H7 (cell line): ENCODE results near the gene GAS7. TPM values are rescaled to one million over a fixed set of nuclear protein-coding genes. Genes with fewer than 3 reads are reported as not detected.

ENCODE experiments used
- DNase-seq: peaks from one replicate; pipeline ENCODE4 v3.0.0; 2012
- H3K27me3 ChIP-seq: 2 replicates; pipeline ENCODE4 v1.6.0; 2011; ENCODE audit warnings: mild to moderate bottlenecking, low read length; ENCODE audit not compliant: control insufficient read depth, insufficient read depth
- H3K36me3 ChIP-seq: replicated peaks from 2 replicates; pipeline ENCODE4 v1.5.1; 2011; ENCODE audit warnings: low read length; ENCODE audit not compliant: control insufficient read depth, insufficient read depth
- H3K4me3 ChIP-seq: 2 replicates; pipeline ENCODE4 v1.5.1; 2011; ENCODE audit warnings: low read depth, mild to moderate bottlenecking, control low read depth, low read length, moderate library complexity; ENCODE audit not compliant: insufficient read depth
- total RNA-seq: library from RNA; depleted of rRNA; stranded (reverse); fragments of >200 nt; shearing (Covaris generic); gene quantifications from 2 replicates; pipeline ENCODE4 v1.2.3, GENCODE V29; 2014

Gene GAS7
- total RNA-seq, 1 experiment from 2014 or later: 4.2 TPM

DNA sequence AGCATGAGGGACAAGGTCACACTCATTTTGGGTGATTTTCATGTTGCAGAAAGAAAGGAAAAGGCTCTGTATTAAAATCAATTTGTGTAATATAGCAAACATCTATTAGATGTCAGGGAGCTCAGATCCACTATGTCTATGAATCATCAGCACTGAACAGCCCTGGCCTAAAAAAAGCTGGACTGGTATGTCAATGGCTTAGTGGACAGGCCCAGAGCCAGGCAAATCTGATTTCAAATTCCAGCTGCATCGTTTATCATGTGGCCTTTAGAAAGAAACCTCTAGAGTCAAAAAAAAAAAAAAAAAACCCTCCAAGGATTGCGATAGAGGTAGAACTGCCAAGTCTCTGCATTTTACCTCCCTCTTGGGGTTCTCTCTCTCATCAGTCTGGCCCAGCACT is 5.4 kb downstream of the GAS7 start:
- no peak for DNase-seq
- Histone ChIP-seq H3K27me3 (peaks cover 18% of the 10 kb centered on the region), H3K36me3 (no peaks in the 10 kb centered on the region), H3K4me3 (no peak overlapping the region)

DNA sequence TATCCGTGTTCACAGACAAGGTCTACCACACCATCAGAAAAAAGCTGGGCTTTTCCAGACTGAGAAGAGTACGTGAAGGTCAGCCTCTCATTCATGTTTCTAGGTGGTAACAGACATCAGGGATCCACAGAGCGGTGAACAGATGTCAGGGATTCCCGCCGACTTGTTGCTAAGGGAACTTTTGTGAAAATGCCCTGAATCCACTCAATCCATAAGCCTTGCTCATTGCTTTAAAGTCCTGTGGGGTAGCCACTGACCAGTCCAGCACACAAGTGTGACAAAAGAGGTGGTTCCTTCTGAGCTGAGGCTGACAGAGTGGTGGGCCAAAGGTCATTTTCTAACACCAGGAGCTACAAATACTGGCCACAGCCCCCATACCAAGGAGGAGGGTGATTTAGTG is 5.9 kb downstream of the GAS7 start:
- H3K27me3 ChIP-seq: peaks cover 13% of the 10 kb centered on the region
- DNase-seq: no peak

DNA sequence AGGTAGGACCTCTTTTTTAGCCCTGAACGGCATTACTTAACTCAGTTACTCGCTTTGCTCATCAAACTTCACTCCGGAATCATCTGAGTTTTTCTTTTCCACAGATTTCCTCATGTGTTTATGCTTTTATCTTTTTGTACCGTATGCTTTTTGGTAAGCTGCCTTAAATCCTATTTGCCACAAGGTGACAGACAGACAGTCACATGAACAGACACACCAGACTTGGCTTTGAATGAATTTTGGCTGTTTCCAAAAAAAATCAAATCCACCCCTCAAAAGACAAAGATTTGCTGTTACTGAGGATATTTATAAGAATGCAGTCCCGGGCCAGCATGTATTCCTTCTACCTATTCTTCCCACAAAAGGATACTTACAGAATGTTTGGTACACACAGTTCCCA is 10.9 kb downstream of the GAS7 start:
- Histone ChIP-seq H3K4me3 (no peak overlapping the region), H3K27me3 (no peaks in the 10 kb centered on the region), H3K36me3 (no peaks in the 10 kb centered on the region)
- DNase-seq: no peak

More for the DNA sequence above, 5.9 kb downstream of the GAS7 start:
- Histone ChIP-seq H3K36me3 (no peaks in the 10 kb centered on the region), H3K4me3 (no peak overlapping the region)

DNA sequence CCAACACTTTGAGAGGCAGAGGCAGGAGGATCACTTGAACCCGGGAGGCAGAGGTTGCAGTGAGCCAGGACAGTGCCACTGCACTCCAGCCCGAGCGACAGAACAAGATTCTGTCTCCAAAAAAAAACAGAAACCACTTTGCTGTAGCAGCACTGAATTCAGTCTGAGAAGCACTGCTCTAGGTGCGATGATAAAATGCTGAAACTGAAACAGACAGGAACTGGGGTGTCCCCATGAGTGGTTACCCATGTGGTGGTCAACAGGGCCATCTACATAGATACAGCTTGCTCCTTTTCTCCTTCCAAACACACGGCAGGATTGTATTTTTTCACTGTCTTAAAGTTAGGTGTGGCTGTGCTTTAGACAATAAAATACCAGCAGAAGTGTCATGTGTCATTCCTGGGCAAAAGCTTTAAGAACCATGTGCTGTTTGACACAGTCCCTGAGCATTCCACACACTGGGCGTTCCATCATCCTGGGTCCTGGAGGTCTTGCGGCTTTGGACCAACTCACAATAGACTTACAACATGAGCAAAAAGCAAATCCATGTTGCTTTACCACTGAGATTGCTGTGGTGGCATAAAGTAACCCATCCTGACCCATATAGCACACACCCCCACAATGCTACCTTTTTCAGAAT is 11.5 kb downstream of the GAS7 start:
- H3K4me3 ChIP-seq: no peak overlapping the region
- no peaks in the 10 kb centered on the region for H3K36me3 ChIP-seq
- no peak for DNase-seq
- H3K27me3 ChIP-seq: no peaks in the 10 kb centered on the region

DNA sequence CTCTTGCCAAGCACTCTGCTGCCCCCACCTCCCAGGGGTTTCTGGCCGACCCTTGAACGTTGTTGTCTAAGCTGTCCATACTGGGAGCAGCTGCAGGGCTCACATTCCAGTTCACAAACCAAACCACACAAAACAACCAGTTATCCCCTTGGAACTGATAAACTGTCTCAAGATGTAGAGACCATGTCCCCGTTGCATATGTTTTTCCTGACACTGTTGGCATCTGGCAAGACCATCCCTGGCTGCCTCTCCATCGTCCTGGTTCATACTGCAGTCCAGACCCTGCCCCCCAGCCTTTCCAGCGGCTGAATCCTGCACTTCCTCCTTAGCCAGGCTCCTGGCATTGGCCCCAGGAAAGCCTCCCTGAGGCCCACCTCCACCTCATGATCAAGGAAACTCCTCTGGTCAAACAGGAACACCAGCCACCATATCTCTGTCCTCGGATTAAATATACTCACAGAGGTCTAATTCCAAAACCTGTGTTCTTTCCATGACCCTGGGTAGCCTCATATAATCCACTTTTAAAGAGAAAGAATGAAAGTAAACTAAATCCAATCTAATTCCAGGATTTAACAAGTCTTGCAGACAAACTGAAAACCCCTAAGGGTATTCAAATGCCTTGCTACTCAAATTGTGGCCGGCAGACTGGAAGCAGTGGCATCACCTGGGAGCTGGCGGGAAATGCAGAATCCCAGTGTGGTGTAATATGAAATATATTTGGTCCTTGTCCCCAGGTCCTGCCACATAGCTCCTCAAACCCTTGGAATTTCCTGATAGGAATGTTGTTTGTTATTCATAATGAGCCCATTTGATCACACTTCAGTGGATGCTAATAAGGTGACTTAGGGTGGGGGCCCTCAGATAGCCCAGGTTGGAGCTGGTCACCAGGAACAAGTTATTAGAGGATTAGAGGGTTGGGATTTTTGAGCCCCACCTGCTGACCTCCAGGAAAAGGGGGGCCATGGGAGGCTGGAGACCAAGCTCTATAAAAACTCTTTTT is 14.2 kb downstream of the GAS7 start:
- DNase-seq: peak; percentile 48
- H3K4me3 ChIP-seq: no peak overlapping the region

DNA sequence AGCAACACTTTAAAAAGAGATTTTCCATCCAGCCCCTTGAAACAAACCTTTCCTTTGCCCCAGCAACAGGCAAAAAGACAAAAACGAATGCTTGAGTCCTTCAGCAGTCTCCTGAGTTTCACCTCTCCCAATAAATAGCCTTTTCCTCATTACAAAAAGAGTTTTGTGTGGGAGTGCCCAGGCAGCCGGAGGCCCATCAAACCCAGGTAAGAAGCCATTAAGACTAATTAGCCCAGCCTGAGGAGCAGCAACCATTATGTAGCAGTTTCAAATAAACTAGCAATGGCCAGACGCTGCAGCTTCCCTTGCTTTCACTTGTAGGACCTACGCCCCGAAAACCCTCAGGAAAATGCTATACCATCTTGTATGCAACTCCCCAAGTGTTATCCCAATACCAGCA is 15.6 kb downstream of the GAS7 start:
- DNase-seq: no peak
- no peaks in the 10 kb centered on the region for H3K27me3 ChIP-seq
- no peaks in the 10 kb centered on the region for H3K36me3 ChIP-seq
- no peak overlapping the region for H3K4me3 ChIP-seq

More for the DNA sequence above, 14.2 kb downstream of the GAS7 start:
- no peaks in the 10 kb centered on the region for H3K27me3 ChIP-seq
- H3K36me3 ChIP-seq: no peaks in the 10 kb centered on the region

DNA sequence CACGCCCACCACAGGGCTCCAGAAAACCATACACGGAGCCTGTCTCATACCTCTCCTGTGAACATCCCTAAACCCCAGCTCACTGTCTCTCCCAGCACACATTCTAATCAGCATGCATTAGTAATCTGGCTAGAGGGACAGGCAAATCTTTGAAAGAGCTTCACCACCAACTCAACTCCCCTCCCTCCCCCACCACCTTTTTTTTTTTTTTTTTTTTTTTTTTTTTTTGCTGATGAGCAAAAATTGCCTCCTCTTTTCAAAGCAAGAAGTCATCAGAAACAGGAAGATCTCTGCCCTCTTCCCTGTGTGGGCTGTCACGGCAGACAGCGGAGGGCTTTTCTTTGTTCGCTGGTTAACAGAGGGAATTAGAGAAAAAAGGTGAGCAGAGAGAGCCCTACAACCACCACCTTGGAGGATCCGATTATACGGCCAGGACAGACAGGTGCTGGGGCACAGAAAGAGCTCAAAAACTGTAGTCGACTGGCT is 19.9 kb downstream of the GAS7 start:
- DNase-seq: peak; percentile 47
- Histone ChIP-seq H3K4me3 (no peak overlapping the region), H3K27me3 (no peaks in the 10 kb centered on the region), H3K36me3 (no peaks in the 10 kb centered on the region)

DNA sequence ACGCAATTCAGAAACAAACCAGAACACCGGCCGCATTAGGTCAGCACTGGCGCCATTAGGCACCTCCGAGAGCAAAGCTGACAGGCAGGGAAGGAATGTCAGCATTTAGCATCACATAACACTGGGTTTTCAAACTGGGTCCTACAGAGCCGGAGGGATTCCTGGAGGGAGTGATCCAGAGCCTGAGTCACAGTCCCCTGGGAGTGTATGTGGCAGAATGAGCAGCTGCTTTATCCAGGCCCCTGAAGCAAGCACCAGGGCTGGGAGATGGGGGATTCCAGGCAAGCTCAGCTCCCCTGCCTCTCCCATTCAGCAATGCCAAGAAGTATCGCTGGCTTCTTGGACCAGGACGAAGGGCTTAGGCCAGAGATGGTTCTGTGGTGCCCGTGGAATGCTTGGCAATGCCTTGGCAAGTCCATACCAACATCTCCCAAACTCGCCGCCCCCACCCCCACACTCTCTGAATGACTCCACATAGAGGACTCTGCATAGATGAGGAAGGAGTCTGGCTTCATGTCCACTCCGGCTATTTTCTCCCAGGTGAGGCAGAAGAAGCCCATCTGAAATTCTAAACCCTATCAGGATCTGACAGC is 20.4 kb downstream of the GAS7 start:
- DNase-seq: peak; percentile 77
- Histone ChIP-seq H3K36me3 (no peaks in the 10 kb centered on the region), H3K27me3 (no peaks in the 10 kb centered on the region), H3K4me3 (no peak overlapping the region)

DNA sequence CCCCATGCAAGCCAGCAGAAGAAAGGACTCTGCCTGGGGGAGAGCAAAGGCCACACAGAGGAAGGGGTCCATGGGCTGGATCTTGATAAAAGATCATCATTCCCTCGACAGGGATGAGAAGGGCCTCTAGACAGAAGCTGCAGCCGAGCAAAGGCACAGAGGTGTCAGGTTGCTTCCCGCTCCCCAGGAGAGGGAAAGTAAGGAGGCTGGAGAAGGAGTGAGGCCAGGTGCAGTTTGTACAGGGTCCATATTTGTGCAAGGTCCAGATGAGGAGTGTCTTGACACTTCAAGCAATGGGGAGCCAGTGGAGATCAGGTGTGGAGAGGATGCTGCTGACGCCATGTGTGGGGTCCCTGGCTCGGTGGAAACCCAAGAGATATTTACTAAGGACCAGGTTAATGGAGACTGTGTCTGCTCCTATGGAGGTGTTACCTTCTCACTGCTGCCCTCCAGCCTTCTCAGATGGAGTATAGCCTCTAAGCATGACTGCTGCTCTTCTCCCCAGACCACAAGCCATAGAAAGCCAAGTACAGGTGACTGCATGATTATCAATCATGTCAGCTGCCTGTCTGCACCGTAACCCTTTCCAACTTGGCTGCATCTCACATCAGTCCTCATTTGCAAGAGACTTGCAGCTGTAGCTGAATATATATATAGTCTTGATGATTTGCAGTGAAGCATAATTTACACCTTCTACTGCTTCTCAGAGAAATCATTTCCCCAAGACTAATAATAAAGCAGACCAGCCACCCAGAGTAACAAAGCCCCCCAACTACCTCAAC is 21.1 kb downstream of the GAS7 start:
- DNase-seq: peak; percentile 60
- no peak overlapping the region for H3K4me3 ChIP-seq

DNA sequence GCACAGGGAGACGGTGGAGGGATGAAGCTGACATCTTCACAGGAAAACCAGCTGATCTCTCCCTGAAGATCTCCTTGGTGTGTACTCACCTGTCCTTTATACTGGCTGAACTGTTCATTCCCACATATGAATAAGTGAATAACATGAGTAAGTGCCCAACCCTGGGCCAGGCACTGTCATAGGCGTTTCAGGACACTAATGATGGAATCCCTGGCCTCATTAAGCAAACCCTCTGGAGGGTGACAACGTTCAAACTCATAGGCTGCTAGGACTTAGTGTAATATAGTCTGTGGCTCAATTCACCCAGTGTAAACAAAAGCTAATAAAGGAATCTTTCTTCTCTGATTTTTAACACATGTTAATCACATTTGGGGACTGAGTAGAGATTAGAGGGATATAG is 24.5 kb downstream of the GAS7 start:
- Histone ChIP-seq H3K27me3 (no peaks in the 10 kb centered on the region), H3K36me3 (no peaks in the 10 kb centered on the region), H3K4me3 (no peak overlapping the region)
- no peak for DNase-seq

More for the DNA sequence above, 21.1 kb downstream of the GAS7 start:
- Histone ChIP-seq H3K27me3 (no peaks in the 10 kb centered on the region), H3K36me3 (no peaks in the 10 kb centered on the region)

DNA sequence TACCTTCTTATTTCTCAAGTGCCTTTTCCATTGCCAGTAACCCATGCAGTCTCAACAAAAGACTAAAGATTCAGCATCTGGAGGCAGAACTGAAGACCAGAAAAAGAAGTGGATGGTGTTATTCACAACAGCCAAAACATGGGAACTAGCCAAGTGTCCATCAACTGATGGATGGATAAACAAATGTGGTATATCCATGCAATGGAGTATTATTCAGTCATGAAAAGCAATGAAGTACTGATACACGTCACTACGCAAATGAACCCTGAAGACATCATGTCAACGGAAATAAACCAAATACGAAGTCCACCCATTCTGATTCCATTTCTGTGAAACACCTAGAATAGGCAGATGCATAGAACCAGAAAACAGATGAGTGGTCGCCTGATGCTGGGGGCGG is 25.6 kb downstream of the GAS7 start:
- H3K27me3 ChIP-seq: no peaks in the 10 kb centered on the region
- no peak for DNase-seq
- no peak overlapping the region for H3K4me3 ChIP-seq
- H3K36me3 ChIP-seq: no peaks in the 10 kb centered on the region

DNA sequence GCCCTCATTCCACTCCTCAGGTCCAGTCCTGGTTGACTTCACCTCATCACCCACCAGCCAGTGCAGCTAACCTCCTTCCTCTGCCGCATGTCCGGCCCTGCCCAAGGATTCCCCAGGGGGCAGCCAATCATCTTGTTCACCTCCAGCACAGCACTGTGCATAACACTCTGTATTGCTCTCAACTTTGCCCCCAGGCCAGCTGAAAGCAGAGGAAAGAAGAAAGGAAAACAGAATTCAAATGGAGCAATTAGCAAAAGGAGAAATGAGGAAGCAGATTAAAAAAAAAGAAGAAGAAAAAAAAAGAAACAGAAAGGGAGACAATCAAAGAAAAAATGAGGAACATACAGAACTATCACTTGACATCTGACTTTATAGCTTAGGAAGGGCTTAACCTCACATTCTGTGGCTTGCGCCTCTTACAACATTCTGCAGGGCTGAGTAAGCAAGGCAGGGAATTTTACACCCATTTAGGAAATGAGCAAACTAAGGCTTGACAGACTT is 26.1 kb downstream of the GAS7 start:
- no peaks in the 10 kb centered on the region for H3K27me3 ChIP-seq
- H3K4me3 ChIP-seq: no peak overlapping the region
- no peak for DNase-seq
- no peaks in the 10 kb centered on the region for H3K36me3 ChIP-seq

DNA sequence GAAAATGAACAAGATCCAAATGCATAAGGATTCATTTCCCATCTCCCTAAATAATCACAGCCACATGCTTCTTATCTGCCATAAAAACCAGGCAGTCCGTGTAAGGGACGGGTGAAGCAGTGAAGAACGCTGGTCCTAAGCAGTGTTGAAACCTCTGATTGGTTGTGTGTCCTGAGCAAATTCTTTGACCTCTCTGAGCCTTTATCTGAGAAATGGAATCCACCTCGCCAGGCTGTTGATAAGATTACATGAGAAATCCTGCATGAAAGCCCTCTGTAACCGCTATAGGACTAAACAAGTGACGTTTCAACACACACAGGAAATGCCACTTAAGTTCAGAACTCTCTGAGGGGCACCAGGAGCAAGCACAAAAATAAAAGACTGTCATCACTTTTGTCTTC is 26.8 kb downstream of the GAS7 start:
- Histone ChIP-seq H3K27me3 (no peaks in the 10 kb centered on the region), H3K36me3 (no peaks in the 10 kb centered on the region), H3K4me3 (no peak overlapping the region)
- no peak for DNase-seq

DNA sequence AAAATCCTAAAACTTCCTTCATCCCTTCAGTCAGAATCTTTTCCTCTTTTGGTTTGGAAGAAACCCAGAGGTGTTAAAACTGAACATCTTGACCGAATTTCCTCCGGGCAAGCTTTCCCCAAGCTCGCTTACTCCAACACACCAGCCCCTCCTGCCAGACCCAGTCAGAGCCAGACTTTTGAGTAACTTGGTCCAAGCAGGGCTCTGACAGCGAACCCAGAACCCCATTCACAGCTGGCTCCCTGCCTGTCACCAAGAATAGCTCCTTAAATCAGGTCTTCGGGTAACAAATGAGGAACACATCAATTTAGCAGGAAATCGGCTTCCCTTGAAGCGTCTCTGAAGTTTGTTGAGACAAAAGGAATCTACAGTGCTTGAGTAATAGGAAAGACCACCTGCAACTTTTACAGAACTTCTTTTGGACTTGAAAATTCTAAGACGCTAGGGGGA is 27.3 kb downstream of the GAS7 start:
- DNase-seq: no peak
- no peaks in the 10 kb centered on the region for H3K36me3 ChIP-seq
- no peaks in the 10 kb centered on the region for H3K27me3 ChIP-seq
- H3K4me3 ChIP-seq: no peak overlapping the region
